Type B pancreatic cell (in vitro differentiated cells): ENCODE results near the gene CCDC87. TPM values are rescaled to one million over a fixed set of nuclear protein-coding genes. Genes with fewer than 3 reads are reported as not detected.

Experiments used
- DNase-seq: peaks from one replicate; pipeline ENCODE4 v3.0.0; 2021; ENCODE audit warnings: mixed read lengths; ENCODE audit not compliant: unreplicated experiment; ENCODE audit errors: extremely low spot score
- H3K27ac Mint-ChIP-seq: 2 replicates; pipeline ENCODE4 v1.8.0; 2021; ENCODE audit warnings: mild to moderate bottlenecking, mixed read lengths
- H3K27me3 Mint-ChIP-seq: 2 replicates; pipeline ENCODE4 v1.8.0; 2021; ENCODE audit warnings: mixed read lengths
- H3K36me3 Mint-ChIP-seq: 2 replicates; pipeline ENCODE4 v1.8.0; 2021; ENCODE audit warnings: mixed read lengths
- H3K4me1 Mint-ChIP-seq: one replicate; pipeline ENCODE4 v1.8.0; 2021; ENCODE audit warnings: mixed read lengths; ENCODE audit not compliant: unreplicated experiment
- H3K4me3 Mint-ChIP-seq: 2 replicates; pipeline ENCODE4 v1.8.0; 2021; ENCODE audit warnings: mild to moderate bottlenecking, mixed read lengths
- H3K9me3 Mint-ChIP-seq: 2 replicates; pipeline ENCODE4 v1.8.0; 2021; ENCODE audit warnings: mixed read lengths
- CTCF ChIP-seq: fragments of 200-600 bp; sonication (generic); conservative IDR thresholded peaks from 2 replicates; pipeline ENCODE4 v1.5.0; 2021; ENCODE audit warnings: antibody characterized with exemption, mild to moderate bottlenecking
- total RNA-seq: library from RNA; stranded (reverse); gene quantifications from 2 replicates; pipeline ENCODE4 v1.2.1, GENCODE V29; 2021; ENCODE audit warnings: low replicate concordance

CCDC87 gene
- total RNA-seq, 1 donor from 2014 or later, result 0.94 TPM

GRCh38 chr11:66581261-66581660, 11.6 kb downstream of the CCDC87 start:
- peaks cover 5% of the 10 kb centered on the region for H3K9me3 Mint-ChIP-seq
- no peaks in the 10 kb centered on the region for H3K36me3 Mint-ChIP-seq
- no peaks in the 10 kb centered on the region for H3K4me1 Mint-ChIP-seq
- H3K27me3 Mint-ChIP-seq, result peaks cover 16% of the 10 kb centered on the region
- DNase-seq, result no peak
- no peak for TF ChIP-seq CTCF
- H3K27ac Mint-ChIP-seq, result no peak overlapping the region
- H3K4me3 Mint-ChIP-seq, result no peak overlapping the region

- H3K36me3 Mint-ChIP-seq, result no peaks in the 10 kb centered on the region
- DNase-seq, result no peak
- H3K9me3 Mint-ChIP-seq, result peaks cover 5% of the 10 kb centered on the region
- H3K4me1 Mint-ChIP-seq, result no peaks in the 10 kb centered on the region
- no peak overlapping the region for H3K27ac Mint-ChIP-seq
- no peak for TF ChIP-seq CTCF
- no peak overlapping the region for H3K4me3 Mint-ChIP-seq
- peaks cover 19% of the 10 kb centered on the region for H3K27me3 Mint-ChIP-seq
Observed at GRCh38 chr11:66580803-66581202, 12.1 kb downstream of the CCDC87 start.

- Mint-ChIP-seq H3K36me3 (no peaks in the 10 kb centered on the region), H3K4me1 (no peaks in the 10 kb centered on the region)
- peak; percentile 91 for TF ChIP-seq CTCF
Observed at GRCh38 chr11:66579017-66579606, 13.8 kb downstream of the CCDC87 start.

GRCh38 chr11:66570850-66571180, 22.0 kb downstream of the CCDC87 start:
- no peak for DNase-seq
- H3K27me3 Mint-ChIP-seq, result peaks cover 15% of the 10 kb centered on the region
- H3K4me3 Mint-ChIP-seq, result no peak overlapping the region
- H3K9me3 Mint-ChIP-seq, result no peaks in the 10 kb centered on the region
- no peak overlapping the region for H3K27ac Mint-ChIP-seq
- H3K4me1 Mint-ChIP-seq, result no peaks in the 10 kb centered on the region
- no peaks in the 10 kb centered on the region for H3K36me3 Mint-ChIP-seq
- no peak for TF ChIP-seq CTCF

More at GRCh38 chr11:66579017-66579606, 13.8 kb downstream of the CCDC87 start:
- Mint-ChIP-seq H3K27me3 (peaks cover 28% of the 10 kb centered on the region), H3K4me3 (no peak overlapping the region), H3K9me3 (peaks cover 5% of the 10 kb centered on the region), H3K27ac (no peak overlapping the region)
- DNase-seq, result peak; percentile 84

GRCh38 chr11:66570079-66570849, 22.6 kb downstream of the CCDC87 start:
- Mint-ChIP-seq H3K27ac (no peak overlapping the region), H3K27me3 (peaks cover 15% of the 10 kb centered on the region), H3K4me3 (no peak overlapping the region), H3K36me3 (no peaks in the 10 kb centered on the region), H3K9me3 (no peaks in the 10 kb centered on the region), H3K4me1 (no peaks in the 10 kb centered on the region)
- DNase-seq, result no peak
- TF ChIP-seq CTCF, result no peak
